ENCODE data around the gene SRPRB.
A peak's percentile ranks its signal among the peaks of the same experiment; 100 is the strongest.

SRPRB gene

GRCh38 chr3:133799794-133800585, 5.6 kb upstream of the SRPRB start:
- Mint-ChIP-seq H3K9me3 (peaks cover 7% of the 10 kb centered on the region), H3K36me3 (ENCODE audit: low read depth) (no peaks in the 10 kb centered on the region), H3K27me3 (ENCODE audit: low read depth) (peaks cover 21% of the 10 kb centered on the region), H3K4me3 (no peak overlapping the region), H3K27ac (no peak overlapping the region), H3K4me1 (no peaks in the 10 kb centered on the region)
- no peak for TF ChIP-seq CTCF (IDR thresholded peaks at IDR 0.05; ENCODE audit: unreplicated experiment in 3 of 3)

GRCh38 chr3:133803469-133803868, 2.1 kb upstream of the SRPRB start:
- TF ChIP-seq CTCF (IDR thresholded peaks at IDR 0.05; ENCODE audit: unreplicated experiment in 3 of 3), result no peak
- H3K27me3 Mint-ChIP-seq (ENCODE audit: low read depth), result peaks cover 21% of the 10 kb centered on the region
- H3K36me3 Mint-ChIP-seq (ENCODE audit: low read depth), result peaks cover 10% of the 10 kb centered on the region
- no peak overlapping the region for H3K4me3 Mint-ChIP-seq
- H3K9me3 Mint-ChIP-seq, result no peaks in the 10 kb centered on the region
- no peak overlapping the region for H3K27ac Mint-ChIP-seq
- H3K4me1 Mint-ChIP-seq, result peaks cover 17% of the 10 kb centered on the region

- Mint-ChIP-seq H3K9me3 (no peaks in the 10 kb centered on the region), H3K4me1 (peaks cover 17% of the 10 kb centered on the region), H3K36me3 (ENCODE audit: low read depth) (peaks cover 16% of the 10 kb centered on the region), H3K27me3 (ENCODE audit: low read depth) (peaks cover 21% of the 10 kb centered on the region), H3K4me3 (peak overlapping the region; percentile 94 to 100 (median 99)), H3K27ac (no peak overlapping the region)
- no peak for TF ChIP-seq CTCF (IDR thresholded peaks at IDR 0.05; ENCODE audit: unreplicated experiment in 3 of 3)
These were observed 719 bp upstream of the SRPRB start for GRCh38 chr3:133804896-133805295.

- Mint-ChIP-seq H3K4me1 (peaks cover 17% of the 10 kb centered on the region), H3K27me3 (ENCODE audit: low read depth) (peaks cover 20% of the 10 kb centered on the region), H3K9me3 (no peaks in the 10 kb centered on the region), H3K36me3 (ENCODE audit: low read depth) (peaks cover 20% of the 10 kb centered on the region), H3K4me3 (peak overlapping the region; percentile 94 to 100 (median 99)), H3K27ac (peak overlapping the region in 1 of 3 experiments; percentile 78)
- no peak for TF ChIP-seq CTCF (IDR thresholded peaks at IDR 0.05; ENCODE audit: unreplicated experiment in 3 of 3)
These were observed 272 bp upstream of the SRPRB start for GRCh38 chr3:133805384-133805701.

- Mint-ChIP-seq H3K9me3 (no peaks in the 10 kb centered on the region), H3K27ac (no peak overlapping the region), H3K4me1 (peaks cover 5% of the 10 kb centered on the region), H3K36me3 (ENCODE audit: low read depth) (peaks cover 44% of the 10 kb centered on the region), H3K27me3 (ENCODE audit: low read depth) (no peaks in the 10 kb centered on the region), H3K4me3 (no peak overlapping the region)
- no peak for TF ChIP-seq CTCF (IDR thresholded peaks at IDR 0.05; ENCODE audit: unreplicated experiment in 3 of 3)
These were observed 7.3 kb downstream of the SRPRB start for GRCh38 chr3:133812872-133813271.

- no peak for TF ChIP-seq CTCF (IDR thresholded peaks at IDR 0.05; ENCODE audit: unreplicated experiment in 3 of 3)
- Mint-ChIP-seq H3K9me3 (no peaks in the 10 kb centered on the region), H3K4me1 (no peaks in the 10 kb centered on the region), H3K4me3 (no peak overlapping the region), H3K27me3 (ENCODE audit: low read depth) (no peaks in the 10 kb centered on the region), H3K27ac (no peak overlapping the region), H3K36me3 (ENCODE audit: low read depth) (peaks cover 38% of the 10 kb centered on the region)
These were observed 9.8 kb downstream of the SRPRB start for GRCh38 chr3:133815386-133815785.

Measured in nephron (organoid).